ENCODE results near the gene ULBP2.
"Not testable (repeated sequence)": the region's sequence is repeated elsewhere in the genome, so short reads cannot be mapped to it uniquely, and the experiment has no call there.

ULBP2 gene

DNA sequence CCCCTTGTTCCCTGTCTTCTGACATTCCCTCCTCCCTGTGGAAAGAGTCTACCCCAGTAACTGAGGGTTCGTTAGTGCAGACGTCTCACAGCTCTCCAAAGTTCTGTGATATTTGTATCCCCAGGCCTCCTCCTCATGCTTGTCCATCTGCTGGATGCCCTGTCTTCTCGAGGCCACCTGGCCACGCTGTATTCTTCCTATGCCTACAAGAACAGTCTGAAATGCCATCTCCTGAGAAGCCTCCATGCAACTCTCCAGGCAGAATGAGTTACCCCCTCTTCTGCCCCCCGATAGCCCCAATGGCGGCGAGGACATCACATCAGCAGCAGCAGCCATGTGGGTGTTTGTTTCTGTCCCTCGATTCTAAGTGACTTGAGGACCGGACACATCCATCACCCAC, 9.3 kb downstream of the ULBP2 start:
- DNase-seq (ENCODE audit: low read depth): no peak

DNA sequence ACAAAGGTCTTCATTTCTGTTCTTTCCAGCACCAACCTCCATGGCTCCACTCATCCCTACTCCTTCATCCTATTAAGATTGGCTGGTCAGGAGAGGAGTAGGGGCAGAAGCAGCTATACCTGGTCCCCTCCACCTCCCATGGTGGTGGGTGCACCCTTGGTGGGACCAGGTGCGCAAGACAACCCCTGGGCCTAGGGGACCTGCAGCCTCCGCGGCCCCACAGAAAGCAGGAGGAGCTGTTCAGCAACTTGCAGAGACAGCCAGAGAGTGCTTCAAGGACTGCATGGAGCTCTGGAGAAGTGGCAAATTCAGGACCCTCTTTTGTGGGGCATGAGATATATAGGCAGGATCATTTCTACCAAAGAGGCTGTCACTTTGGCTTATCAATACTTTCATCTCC, 9.8 kb downstream of the ULBP2 start:
- DNase-seq (ENCODE audit: low read depth): no peak

GRCh38 chr6:149953390-149953789, 11.6 kb downstream of the ULBP2 start:
- DNase-seq (ENCODE audit: low read depth): not testable (repeated sequence)

DNA sequence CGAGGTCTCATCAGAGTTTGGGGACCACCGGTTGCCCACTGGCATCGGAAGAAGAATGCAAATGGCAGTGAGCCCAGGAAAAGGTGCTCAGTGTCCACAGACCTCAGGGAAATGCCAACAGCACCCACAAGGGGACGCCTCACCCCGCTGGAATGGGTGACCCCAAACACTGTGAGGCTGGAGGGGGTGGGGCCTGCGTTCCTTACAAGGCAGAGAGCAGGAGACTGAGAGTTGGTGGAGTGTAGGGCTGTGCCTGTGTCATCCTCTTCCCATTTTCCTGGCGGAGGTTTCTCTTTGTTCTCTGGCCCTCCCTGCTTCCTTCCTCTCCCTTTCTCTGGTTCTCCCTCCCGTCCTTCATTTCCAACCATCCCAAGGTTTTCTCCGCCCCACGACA, 12.1 kb downstream of the ULBP2 start:
- DNase-seq (ENCODE audit: low read depth): not testable (repeated sequence)

DNA sequence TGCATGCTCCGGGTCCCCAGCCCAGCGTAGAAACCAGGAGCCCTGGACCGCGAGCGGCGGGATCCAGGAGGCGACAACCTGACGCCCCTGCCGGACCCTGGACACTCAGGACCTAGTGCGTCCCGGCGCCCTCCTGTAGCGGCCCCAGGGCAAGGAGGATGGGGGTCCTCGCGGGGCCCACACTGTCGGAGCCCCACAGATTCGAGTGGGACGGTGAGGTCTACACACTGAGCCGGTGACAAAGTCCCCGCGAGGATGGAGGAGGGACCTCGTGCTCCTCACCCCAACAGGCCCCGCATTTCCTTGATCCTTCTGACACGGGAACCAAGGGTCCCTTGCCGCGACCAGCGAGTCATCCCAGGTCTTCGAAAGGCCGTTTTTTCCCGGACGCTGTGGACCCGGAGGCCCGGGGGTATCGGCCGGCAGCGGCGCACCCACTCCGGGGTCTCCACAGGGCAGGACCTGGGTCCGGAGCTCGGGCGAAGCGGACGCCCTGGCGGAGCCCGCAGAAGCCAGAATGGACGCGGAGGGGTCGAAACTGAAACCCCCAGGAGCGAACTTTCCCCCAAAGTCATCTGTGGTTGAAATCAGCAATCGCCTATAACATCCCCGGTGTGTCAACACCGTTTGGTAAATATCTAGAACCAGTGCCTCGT, 12.6 kb downstream of the ULBP2 start:
- not testable (repeated sequence) for DNase-seq (ENCODE audit: low read depth)

GRCh38 chr6:149954984-149955653, 13.3 kb downstream of the ULBP2 start:
- DNase-seq (ENCODE audit: low read depth): not testable (repeated sequence)

DNA sequence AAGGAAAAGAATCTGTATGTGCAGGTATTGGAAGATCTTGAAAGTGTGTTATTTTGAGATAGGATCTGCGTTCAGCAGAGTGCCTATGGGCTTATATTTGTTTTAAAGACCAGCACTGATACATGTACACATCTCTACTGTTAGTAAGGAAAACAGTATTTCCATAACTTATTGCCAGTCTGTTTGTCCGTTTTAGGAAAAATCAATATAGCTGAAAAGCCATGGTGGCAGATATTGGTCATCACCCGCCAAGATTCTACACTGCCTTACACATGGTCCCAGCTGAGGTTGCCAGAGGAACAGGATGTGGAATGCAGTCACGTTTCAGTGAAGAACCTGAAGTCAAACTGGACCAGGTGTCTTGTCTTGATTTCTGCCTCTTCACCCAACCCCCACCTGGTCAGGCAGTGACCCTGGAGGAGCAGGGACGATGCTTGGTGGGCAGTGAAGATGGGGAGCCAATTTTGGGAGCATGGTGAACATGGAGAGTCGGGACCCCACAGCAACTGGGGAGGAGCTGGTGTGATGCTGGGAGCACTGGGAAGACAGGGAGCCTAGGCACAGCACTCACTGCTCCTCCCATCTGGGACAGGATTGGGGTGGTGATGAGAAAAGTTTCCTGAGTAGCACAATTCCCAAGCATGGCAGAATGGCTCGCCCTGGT, 14.0 kb downstream of the ULBP2 start:
- DNase-seq (ENCODE audit: low read depth): not testable (repeated sequence)

DNA sequence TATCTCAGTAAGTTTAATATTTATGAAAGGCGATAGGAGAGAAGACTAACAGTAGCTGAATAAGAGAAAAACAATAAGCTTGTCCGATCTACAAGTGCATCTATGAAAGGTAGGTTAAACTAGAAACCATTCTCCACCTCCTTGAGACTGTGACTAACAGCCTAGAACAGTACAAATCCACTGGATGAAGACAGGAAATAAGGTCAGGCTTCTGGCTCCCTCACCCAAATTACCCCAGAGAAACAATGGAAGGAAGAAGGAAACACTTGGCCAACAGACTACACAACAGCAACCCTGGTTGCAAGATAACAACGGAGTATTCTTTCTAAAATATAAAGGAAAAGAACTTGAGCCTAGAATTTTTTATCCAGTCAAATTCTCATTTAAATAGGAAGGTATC, 16.3 kb downstream of the ULBP2 start:
- DNase-seq (ENCODE audit: low read depth): not testable (repeated sequence)

DNA sequence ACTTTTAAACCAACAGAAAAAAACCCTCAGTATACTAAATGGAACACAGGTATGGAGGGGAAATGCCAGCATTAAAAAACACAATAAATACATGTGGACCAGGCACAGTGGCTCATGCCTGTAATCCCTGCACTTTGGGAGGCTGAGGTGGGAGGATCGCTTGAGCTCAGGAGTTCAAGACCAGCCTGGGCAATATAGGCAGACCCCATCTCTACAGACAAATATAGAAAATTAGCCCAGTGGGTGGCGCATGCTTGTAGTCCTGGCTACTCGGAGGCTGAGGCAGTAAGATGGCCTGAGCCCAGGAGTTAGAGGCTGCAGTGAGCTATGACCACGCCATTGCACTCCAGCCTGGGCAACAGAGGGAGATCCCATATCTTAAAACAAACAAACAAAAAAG, 18.0 kb downstream of the ULBP2 start:
- DNase-seq (ENCODE audit: low read depth): not testable (repeated sequence)

GRCh38 chr6:149960488-149960887, 18.7 kb downstream of the ULBP2 start:
- no peak for DNase-seq (ENCODE audit: low read depth)

DNA sequence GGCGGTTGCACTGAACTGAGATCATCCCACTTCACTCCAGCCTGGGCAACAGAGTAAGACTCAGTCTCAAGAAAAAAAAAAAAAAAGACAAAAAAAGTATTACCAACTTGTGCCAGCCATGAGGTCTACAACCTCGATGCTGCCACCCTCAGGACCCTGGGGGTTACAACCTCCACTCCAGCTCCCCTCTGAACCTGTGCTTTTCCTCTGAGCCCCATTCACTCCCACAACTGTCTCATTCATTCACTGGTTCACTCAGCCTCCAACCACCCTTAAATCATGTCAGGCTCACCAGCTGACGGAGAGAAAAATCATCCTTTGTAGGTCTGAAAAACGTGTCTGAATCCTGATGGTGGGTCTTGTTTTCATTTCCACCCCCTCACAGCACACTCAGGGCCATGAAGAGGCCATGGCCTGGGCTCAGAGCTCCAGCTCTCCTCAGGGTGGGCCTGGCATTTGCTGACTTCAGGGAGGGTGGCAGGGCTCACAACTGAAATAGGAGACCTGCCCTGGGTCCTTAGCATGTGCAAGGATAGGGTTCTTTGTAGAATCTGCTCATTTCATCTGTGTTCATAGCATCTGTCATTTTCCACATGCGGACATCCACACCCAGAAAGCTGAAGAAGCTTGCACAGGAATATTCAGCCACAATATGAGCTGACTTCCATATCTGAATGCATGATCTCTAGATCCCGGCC, 20.1 kb downstream of the ULBP2 start:
- DNase-seq (ENCODE audit: low read depth): no peak

DNA sequence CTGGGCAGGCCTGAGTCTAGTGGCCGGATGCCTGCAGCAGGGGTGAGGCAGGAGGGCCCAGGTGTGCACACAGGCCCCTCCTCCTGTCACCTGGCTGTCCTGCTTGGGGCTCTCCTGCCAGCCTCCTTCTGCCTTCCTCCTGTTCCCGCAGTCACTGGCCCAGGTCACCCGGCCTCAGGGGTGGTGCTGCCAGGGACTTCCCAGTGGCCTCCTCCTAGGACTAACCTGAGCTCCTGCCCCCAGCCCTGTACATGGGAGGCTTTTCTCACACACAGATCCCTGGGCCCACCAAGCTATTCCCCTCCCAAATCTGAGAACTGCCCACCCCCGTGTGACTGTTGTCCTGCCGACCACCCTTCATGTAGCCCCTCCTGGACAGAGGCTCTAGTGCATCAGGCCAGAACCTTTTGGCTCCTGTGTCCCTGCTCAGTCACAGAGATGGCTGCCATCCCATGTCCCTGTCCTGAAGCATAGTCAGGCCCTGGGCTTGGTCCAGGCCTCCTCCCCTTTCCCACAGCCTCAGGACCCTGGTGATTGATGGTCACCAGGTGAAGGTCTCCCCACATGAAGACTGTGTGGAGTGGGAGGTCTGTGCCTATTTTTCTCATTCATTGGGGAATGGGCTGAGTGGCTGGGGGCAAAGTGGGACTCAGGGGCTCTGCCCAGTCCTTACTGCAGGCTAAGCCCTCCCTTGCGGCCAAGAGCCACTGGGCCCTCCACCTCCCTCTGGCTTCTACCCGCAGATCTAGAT, 20.8 kb downstream of the ULBP2 start:
- DNase-seq (ENCODE audit: low read depth): no peak

DNA sequence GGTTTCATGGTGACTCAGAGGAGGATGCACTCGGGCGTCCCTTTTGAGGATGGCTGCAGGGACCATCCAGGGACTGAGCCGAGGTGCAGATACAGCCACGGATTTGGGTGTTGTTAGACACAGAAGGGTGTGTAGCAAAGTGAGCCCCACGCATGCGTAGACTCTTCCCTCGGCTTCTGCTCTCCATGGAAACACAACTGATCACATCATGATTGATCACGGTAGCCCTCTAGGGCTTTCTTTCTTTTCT, 21.3 kb downstream of the ULBP2 start:
- peak; percentile 33 for DNase-seq (ENCODE audit: low read depth)

DNA sequence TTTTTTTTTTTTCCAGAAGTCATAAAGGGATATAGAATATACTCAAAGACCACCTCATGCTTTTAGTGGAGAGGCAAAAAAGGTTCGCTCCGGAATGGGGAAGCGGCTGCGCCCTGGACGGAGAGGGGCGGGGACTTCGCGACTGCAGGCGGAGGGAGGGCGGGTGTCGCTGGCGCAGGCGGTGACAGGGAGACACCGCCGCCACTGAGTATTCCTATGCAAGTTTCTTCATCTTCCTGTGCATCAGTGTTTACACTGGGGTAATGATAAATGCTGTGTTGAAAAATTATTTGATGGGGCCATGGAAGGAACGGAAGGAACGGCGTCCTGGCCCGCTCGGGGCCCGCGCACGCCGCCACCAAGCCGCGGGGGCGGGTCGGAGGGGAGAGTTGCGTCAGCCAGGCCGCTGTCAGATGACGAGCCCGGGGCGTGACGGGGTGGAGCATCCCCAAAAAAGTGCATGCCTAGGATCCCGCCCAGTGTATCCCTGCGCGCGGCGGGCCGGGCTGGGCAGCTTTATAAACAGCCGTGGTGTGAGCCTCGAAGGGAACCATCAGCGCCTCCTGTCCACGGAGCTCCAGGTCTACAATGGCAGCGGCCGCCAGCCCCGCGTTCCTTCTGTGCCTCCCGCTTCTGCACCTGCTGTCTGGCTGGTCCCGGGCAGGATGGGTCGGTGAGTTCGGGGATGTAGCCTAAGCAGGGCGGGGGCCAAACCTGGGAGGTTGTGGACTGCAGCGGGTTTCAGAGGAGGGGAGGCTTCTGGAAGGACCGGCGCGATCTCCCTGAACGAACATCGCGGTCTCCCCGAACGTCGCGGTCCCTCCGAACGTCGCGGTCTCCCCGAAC, 21.9 kb downstream of the ULBP2 start, which contains the start of gene ULBP1:
Gene ULBP1, plus strand, starts transcription at position 482 of the 846 bp plus-strand sequence. Its CDS starts 107 bp downstream, at position 589.
- DNase-seq (ENCODE audit: low read depth): peak; percentile 68

DNA sequence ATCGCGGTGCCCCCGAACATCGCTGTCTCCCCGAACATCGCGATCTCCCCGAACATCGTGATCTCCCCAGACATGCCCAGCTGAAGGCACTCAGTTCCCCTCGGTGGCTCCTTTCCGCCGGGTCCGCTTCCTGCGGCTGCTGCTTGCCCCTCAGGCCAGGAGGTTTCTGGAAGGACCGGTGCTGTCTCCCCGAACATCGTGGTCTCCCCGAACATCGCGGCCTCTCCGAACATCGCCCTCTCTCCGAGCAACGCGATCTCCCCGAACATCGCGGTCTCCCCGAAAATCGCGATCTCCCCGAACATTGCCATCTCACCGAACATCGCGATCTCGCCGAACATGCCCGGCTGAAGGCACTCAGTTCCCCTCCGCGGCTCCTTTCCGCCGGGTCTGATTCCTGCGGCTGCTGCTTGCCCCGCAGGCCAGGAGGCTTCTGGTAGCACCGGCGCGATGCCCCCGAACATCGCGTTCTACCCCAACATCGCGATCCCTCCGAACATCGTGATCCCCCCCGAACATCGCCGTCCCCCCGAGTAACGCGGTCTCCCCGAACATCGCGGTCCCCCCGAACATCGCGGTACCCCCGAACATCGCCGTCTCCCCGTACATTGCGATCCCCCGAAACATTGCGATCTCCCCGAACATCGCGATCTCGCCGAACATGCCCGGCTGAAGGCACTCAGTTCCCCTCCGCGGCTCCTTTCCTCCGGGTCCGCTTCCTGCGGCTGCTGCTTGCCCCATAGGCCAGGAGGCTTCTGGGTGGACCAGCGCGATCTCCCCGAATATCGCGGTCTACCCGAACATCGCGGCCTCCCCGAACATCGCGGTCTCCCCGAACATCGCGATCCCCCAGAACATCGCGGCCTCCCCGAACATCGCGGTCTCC, 22.7 kb downstream of the ULBP2 start:
- DNase-seq (ENCODE audit: low read depth): no peak

- DNase-seq (ENCODE audit: low read depth): no peak
Observed at GRCh38 chr6:149965194-149966020, 23.6 kb downstream of the ULBP2 start.

DNA sequence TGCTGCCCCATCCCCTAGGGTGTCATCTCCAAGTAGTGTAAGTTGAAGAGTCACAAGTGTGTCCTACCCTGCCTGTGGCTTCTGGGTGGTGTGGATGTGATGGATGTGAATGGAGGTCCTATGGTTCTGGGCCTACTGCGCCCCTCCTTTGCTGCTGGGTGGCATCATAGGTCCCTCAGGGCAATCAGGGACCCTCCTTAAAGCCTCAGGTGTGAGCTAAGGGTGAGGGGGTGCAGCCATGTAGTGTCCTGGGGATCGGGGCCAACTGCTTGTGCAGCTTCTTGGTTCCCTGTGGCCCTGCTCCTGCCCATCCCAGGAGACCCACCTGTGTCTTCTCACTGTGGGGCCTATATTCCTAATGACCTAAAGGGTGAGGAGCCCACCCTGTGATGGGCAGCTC, 24.5 kb downstream of the ULBP2 start:
- not testable (repeated sequence) for DNase-seq (ENCODE audit: low read depth)

GRCh38 chr6:149967591-149967990, 25.8 kb downstream of the ULBP2 start:
- no peak for DNase-seq (ENCODE audit: low read depth)

DNA sequence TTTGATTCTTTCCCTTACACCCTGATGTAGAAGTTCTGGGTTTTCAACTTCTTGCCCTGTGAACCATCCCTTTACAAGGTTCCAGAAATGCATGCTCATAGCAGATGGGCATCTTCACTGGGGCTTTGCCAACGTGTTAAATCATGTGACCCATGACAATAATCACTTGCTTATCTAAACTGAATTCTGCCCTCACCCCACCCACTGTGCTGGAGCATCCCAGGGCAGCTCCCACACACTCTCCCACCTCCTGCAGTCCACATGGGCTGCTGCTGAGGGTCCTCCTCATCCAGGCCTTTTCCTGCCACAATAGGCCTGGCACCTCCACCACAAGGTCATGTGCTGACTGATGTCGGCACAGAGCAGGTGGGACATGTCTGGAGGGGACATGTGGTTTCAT, 26.2 kb downstream of the ULBP2 start:
- DNase-seq (ENCODE audit: low read depth): not testable (repeated sequence)
